NCI-H1694 (cell line): ENCODE data around the gene NDUFV1.
"Not testable (repeated sequence)": the region's sequence is repeated elsewhere in the genome, so short reads cannot be mapped to it uniquely, and the experiment has no call there.

Experiments used
- DNase-seq: peaks from one replicate; lab custom pipeline; 2025; lab: John Stamatoyannopoulos, UW

NDUFV1 gene

DNA sequence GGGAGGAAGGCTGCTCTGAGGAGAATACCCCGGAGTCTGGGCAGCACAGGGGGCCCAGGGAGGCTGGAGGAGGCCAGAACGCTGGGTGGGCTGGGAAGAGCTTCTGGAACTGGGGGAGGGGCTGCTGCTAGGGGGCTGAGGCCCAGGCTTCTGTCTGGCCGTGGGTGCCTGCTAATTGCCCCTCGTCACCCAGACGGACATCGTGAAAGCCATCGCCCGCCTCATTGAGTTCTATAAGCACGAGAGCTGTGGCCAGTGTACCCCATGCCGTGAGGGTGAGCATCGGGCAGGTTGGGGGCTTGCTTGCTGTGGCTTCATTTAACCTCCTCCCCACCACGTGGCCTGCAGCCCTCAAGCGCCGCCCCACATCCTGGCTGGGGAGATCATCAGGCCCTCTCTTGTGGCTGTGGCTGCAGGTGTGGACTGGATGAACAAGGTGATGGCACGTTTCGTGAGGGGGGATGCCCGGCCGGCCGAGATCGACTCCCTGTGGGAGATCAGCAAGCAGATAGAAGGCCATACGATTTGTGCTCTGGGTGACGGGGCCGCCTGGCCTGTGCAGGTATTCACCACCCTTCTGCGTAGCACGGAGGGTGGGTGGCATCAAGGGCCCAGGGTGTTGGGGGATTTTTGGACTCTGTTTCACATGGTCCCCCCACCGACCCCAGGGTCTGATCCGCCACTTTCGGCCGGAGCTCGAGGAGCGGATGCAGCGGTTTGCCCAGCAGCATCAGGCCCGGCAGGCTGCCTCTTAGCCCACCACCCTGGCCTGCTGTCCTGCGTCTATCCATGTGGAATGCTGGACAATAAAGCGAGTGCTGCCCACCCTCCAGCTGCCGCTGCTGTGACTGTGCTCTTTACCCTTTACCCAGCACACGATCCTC lies 5.2 kb downstream of the NDUFV1 start:
- no peak for DNase-seq

- DNase-seq, result no peak
These were observed 6.0 kb downstream of the NDUFV1 start for GRCh38 chr11:67612751-67613150.

DNA sequence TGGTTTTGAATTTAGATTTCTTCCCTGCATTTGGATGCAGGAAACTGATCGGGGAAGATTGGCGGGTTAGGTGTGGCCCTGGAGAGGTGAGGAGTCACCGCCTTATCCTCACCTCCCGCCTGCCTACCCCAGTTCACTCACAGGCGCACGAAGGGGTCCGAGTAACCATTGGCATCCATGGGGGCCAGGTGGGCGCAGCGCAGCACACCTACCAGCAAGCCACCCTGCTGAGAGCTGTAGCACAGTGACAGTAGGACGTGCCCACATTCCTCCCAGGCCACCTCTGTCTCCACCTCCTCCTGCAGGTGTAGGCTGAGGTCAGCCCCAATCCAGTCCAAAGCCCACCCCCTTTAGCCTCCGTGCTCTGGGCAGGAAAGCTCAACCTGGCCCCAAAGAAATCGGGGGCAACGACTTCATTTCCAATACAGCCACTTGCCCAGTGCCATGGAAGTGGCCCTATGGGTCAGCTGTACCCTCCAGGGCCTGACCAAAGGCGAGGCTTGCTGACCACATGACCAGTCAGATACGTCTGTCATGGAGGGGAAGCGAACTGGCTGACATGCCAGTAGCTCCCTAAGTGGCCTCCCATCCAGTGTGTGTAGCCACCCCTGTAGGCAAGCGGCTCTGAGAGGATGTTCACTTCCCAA lies 6.7 kb downstream of the NDUFV1 start:
- DNase-seq, result no peak

GRCh38 chr11:67613960-67614715 lies 7.4 kb downstream of the NDUFV1 start:
- peak; percentile 3 for DNase-seq

DNA sequence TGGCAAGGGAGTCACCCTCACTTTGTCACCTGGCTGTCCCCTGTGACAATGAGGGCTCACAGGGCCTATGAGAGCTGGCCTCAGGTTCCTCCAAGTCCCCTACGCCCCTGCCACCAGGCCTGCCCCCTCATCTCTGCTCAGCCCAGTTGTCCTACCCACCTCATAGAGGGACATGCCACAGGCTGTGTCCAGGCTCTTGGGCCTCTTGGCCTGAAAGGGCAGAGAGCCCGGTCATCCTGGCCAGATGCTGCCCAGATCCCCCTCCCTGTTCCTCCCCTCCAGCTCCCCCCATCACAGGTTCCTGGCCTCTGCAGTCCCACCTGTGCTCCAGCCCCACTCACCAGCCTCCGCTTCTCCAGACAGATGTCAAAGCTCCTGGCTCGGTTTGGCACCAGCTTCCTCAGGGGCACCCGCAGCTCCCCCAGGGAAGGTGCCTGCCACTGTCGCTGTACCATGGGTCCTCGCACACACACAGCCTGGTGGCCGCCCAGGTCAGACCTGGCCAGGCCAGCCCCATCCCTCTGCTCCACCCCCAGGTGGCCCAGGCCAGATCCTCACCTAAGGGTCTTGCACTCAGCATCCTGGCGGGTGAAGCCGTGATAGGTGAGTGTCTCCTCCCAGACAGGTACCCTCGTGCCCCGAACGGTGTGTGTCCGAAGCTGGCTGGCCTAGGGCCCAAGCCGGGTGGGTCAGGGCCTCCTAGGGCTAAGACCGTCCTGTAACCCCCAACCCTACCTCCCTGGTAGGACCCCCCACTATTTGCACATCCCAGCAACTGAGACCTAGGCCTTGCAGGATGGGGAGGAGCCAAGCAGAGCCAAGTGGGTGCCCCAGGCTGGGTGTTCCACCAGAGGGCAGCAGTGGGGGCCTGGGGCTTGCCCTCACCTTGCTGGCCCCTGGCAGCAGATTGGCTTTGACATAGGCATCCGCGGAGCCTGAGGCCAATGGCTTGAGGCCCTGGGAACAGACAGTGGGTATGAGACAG lies 8.3 kb downstream of the NDUFV1 start:
- no peak for DNase-seq

- DNase-seq, result no peak
These were observed 9.1 kb downstream of the NDUFV1 start for GRCh38 chr11:67615728-67616430.

DNA sequence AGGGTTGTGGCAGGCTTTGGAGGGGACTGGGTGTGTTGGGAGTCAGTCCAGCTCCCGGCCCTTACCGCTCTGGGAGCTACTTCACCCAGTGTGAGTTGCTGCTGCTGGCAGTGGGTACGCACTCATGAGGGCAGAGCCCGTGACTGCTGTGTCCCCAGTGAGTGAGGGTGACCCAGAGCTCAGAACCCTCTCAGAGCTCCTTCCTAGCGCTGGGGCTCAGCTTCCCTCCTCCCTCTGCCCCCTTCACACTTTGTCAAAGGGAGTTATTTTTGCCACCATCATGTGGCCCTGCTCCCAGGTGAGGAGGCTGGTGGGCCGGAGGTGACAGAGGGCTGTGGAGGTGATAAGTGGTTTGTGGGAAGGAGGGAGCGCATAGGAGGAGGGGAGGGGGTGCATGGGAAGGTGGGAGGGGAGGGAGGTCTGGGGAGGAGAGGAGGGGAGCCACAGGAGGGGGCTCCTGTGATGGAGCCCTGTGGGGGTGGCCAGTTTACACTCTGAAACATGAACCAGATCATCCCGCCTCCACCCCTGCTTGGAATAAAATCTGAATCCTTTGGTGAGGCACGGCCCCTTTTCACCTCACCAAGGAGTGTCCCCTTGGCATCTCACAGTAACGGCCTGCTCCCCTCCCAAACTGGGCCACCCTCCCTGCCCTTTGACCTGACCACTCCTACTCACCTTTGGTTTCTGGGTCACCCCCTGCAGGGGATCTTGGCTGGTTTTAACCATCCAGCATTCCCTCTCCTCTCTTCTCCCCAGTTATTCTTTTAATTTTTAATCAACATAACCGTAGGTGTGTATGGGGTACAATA lies 9.9 kb downstream of the NDUFV1 start:
- DNase-seq, result no peak

GRCh38 chr11:67617243-67617953 lies 10.7 kb downstream of the NDUFV1 start:
- DNase-seq, result no peak

- not testable (repeated sequence) for DNase-seq
These were observed 12.3 kb downstream of the NDUFV1 start for GRCh38 chr11:67618901-67619659.

- not testable (repeated sequence) for DNase-seq
These were observed 13.2 kb downstream of the NDUFV1 start for GRCh38 chr11:67619683-67620618.

GRCh38 chr11:67620621-67621020 lies 13.9 kb downstream of the NDUFV1 start:
- DNase-seq, result not testable (repeated sequence)

DNA sequence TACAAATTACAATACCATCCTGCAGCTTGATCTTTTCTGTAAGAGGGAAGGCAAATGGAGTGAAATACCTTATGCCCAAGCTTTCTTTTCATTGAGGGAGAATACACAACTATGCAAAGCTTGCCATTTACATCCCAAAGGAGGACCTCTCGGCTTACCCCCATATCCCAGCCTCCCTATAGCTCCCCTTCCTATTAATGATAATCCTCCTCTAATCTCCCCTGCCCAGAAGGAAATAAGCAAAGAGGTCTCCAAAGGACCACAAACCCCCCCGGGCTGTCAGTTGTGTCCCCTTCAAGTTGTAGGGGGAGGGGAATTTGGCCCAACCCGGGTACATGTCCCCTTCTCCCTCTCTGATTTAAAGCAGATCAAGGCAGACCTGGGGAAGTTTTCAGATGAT lies 15.2 kb downstream of the NDUFV1 start:
- DNase-seq, result not testable (repeated sequence)

- DNase-seq, result not testable (repeated sequence)
These were observed 16.2 kb downstream of the NDUFV1 start for GRCh38 chr11:67622905-67623304.

- not testable (repeated sequence) for DNase-seq
These were observed 17.1 kb downstream of the NDUFV1 start for GRCh38 chr11:67623795-67624194.

GRCh38 chr11:67626131-67626833 lies 19.5 kb downstream of the NDUFV1 start:
- not testable (repeated sequence) for DNase-seq

- no peak for DNase-seq
These were observed 20.2 kb downstream of the NDUFV1 start for GRCh38 chr11:67626970-67627369.

DNA sequence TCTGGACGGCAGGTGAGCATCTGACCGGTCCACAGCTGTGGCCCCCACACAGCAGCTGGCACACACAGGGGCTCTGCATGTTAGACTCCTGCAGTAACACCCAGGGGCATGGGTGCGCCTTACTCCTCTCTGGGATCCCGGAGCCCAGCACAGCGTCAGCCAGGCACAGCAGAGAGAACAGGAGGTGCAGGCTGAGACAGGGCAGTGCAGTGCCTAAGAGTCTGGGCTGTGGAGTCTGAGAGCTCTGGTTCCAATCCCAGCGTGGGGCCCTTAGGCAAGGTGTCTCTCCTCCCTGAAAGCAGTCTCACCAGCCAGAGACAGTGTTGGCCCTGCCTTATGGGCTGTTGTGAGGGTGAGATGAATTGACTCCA lies 20.7 kb downstream of the NDUFV1 start:
- no peak for DNase-seq
